WERI-Rb-1 (cell line): ENCODE results near the gene HOOK1.
"Not testable (repeated sequence)": the region's sequence is repeated elsewhere in the genome, so short reads cannot be mapped to it uniquely, and the experiment has no call there.

Experiments used
- DNase-seq: peaks from one replicate; pipeline ENCODE4 v3.0.0-alpha.2; 2020
- H3K27ac ChIP-seq: fragments of 250-450 bp; sonication (Bioruptor Pico); 2 replicates; pipeline ENCODE4 v1.5.1; 2020; ENCODE audit warnings: mild to moderate bottlenecking, moderate library complexity
- H3K27me3 ChIP-seq: fragments of 250-450 bp; sonication (Bioruptor Pico); 2 replicates; pipeline ENCODE4 v1.5.1; 2021; ENCODE audit warnings: mild to moderate bottlenecking, low read depth, moderate library complexity; ENCODE audit not compliant: insufficient read depth, severe bottlenecking
- H3K36me3 ChIP-seq: fragments of 250-450 bp; sonication (Bioruptor Pico); 2 replicates; pipeline ENCODE4 v1.5.1; 2020; ENCODE audit warnings: mild to moderate bottlenecking, moderate library complexity
- H3K4me3 ChIP-seq: 2 replicates; pipeline ENCODE4 v1.5.1; 2011; ENCODE audit warnings: low read depth, mild to moderate bottlenecking, control low read depth, low read length
- H3K9me3 ChIP-seq: fragments of 250-450 bp; sonication (Bioruptor Pico); 2 replicates; pipeline ENCODE4 v1.5.1; 2021; ENCODE audit warnings: mild to moderate bottlenecking, moderate library complexity; ENCODE audit not compliant: severe bottlenecking
- TF ChIP-seq, protein P1 (sequence below): IDR thresholded peaks from 2 replicates; pipeline ENCODE4 v1.5.1; 2011; ENCODE audit warnings: low read depth, mild to moderate bottlenecking, control low read depth, inconsistent platforms, low read length

The HOOK1 gene

DNA sequence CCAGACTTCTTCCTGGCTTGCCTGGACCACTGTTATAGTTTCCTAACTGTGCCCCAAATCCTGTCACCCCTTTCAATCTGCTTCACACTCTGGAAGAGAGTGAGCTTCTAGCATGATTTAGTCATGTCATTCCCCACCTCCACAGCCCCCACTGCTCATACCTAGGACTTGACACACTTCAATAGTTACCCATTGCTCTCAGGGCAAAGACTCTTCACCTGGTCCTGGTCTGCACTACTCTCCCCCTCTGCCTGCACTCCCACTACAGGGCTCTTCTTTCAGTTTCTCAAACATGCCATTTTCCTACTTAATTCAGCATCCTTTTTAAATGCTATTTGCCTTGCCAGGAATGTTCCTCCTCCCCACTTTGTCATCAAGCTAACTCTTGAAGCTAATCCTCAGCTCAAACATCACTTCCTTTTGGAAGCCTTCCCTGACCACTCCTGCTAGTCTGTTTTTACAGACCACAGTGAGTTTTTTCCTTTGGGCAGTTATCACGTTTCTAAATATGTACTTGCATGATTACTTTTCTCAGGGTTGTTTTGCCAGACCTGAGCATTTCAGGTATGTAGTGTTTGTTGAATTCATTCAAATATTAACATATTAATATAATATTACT is 87.1 kb downstream of the HOOK1 start:
- DNase-seq, result no peak
- Histone ChIP-seq H3K27me3 (no peaks in the 10 kb centered on the region), H3K4me3 (no peak overlapping the region), H3K9me3 (no peaks in the 10 kb centered on the region), H3K36me3 (no peaks in the 10 kb centered on the region), H3K27ac (no peak overlapping the region)
- TF ChIP-seq, protein P1, sequence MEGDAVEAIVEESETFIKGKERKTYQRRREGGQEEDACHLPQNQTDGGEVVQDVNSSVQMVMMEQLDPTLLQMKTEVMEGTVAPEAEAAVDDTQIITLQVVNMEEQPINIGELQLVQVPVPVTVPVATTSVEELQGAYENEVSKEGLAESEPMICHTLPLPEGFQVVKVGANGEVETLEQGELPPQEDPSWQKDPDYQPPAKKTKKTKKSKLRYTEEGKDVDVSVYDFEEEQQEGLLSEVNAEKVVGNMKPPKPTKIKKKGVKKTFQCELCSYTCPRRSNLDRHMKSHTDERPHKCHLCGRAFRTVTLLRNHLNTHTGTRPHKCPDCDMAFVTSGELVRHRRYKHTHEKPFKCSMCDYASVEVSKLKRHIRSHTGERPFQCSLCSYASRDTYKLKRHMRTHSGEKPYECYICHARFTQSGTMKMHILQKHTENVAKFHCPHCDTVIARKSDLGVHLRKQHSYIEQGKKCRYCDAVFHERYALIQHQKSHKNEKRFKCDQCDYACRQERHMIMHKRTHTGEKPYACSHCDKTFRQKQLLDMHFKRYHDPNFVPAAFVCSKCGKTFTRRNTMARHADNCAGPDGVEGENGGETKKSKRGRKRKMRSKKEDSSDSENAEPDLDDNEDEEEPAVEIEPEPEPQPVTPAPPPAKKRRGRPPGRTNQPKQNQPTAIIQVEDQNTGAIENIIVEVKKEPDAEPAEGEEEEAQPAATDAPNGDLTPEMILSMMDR, result no peak

DNA sequence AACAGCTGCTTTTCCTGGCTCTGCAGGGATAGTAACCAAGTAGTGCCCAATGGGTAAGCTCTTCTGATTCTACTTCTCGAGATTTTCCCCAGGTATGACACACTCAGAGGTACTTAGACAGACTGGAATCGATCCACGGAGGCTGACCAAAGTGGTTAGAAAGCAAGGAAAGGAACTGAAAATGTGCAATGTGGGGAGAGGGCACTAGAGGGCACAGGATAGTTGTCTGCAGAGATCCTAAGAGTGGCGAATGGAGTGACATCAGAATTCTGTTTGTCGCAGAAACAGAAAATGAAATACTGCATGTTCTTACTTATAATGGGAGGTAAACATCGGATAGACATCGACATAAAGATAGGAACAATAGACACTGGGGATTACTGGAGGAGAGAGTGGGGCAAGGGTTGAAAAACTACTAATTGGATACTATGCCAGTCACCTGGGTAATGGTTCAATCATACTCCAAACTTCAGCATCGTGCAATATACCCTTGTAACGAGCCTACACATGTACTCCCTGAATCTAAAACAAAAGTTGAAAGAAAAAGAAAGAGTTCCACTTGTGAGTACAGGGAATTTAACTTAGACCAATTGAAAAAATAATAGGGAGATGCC is 88.5 kb downstream of the HOOK1 start:
- Histone ChIP-seq H3K4me3 (no peak overlapping the region), H3K27me3 (no peaks in the 10 kb centered on the region), H3K27ac (no peak overlapping the region), H3K36me3 (no peaks in the 10 kb centered on the region), H3K9me3 (no peaks in the 10 kb centered on the region)
- DNase-seq, result peak; percentile 45
- TF ChIP-seq, protein P1, result peak; percentile 77

DNA sequence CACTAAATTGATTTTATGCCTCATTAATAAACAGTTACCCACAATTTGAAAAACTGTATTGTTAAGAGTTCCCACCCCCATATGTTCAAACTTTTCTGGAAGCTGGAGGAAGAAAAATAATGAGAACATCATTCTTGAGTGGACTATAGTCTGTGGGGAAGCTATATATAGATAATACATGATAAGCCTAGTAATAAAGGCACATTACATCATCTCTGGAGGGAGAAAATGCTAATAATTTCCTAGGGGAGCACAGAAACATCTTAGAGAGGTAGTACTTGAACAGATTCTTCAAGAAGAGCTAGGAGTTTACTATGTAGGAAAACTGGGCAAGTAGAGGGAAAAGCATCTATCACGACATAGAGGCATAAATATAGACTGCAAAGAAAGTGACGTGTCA is 92.2 kb downstream of the HOOK1 start:
- no peak overlapping the region for H3K4me3 ChIP-seq
- TF ChIP-seq, protein P1, result no peak
- no peaks in the 10 kb centered on the region for H3K9me3 ChIP-seq
- no peak overlapping the region for H3K27ac ChIP-seq
- H3K27me3 ChIP-seq, result no peaks in the 10 kb centered on the region
- no peaks in the 10 kb centered on the region for H3K36me3 ChIP-seq
- DNase-seq, result no peak

DNA sequence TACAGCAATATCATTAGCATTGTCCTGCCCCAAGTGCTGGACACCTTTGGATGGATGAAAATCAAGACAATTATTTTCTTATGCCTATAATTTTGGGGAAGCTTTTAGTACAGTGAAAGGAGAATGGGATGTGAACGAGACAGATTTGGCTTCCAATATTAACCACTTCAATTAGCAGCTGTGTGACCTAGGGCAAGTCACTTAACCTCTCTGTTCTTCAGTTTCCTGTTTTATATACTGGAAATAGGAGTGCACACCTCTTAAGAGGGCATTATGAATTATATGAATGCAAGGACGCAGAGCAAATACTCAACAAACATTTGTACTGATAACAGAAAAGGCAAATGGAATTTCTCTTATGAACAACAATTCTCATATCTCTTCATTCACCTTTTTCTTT is 93.3 kb downstream of the HOOK1 start:
- DNase-seq, result no peak
- Histone ChIP-seq H3K27ac (no peak overlapping the region), H3K9me3 (no peaks in the 10 kb centered on the region), H3K27me3 (no peaks in the 10 kb centered on the region), H3K36me3 (no peaks in the 10 kb centered on the region), H3K4me3 (no peak overlapping the region)
- TF ChIP-seq, protein P1, result no peak

DNA sequence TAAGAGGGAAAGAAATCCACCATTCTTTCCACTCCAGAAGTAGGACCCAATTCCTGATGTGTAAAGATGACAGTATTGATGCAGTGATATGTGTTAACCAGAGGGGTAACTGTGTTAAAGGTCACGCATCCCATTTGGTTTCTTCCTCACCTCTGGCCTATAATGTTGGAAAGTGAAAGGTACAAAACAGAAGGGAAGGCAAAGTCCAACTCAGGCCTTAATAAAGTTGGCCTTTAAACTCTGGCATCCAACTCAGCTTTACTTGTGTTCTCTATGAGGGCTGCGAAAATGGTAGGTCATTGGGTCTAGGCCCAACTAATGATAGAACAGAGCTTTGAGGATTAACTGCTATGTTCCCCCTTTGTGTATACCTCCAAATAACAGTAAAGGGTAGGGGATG is 93.9 kb downstream of the HOOK1 start:
- H3K27ac ChIP-seq, result no peak overlapping the region

GRCh38 chr1:59914791-59915286 is 100.1 kb downstream of the HOOK1 start:
- H3K27me3 ChIP-seq, H3K36me3 ChIP-seq, DNase-seq, H3K4me3 ChIP-seq, H3K9me3 ChIP-seq, H3K27ac ChIP-seq: not testable (repeated sequence)

More for the DNA sequence above, 93.9 kb downstream of the HOOK1 start:
- H3K9me3 ChIP-seq, result no peaks in the 10 kb centered on the region
- no peak for DNase-seq
- H3K4me3 ChIP-seq, result no peak overlapping the region
- TF ChIP-seq, protein P1, result no peak
- no peaks in the 10 kb centered on the region for H3K27me3 ChIP-seq
- no peaks in the 10 kb centered on the region for H3K36me3 ChIP-seq
